GM12892 (cell line): ENCODE measurements around the gene SH3BP4.

ENCODE experiments used
- POLR2A ChIP-seq: IDR thresholded peaks from 2 replicates; pipeline ENCODE4 v1.6.1; 2011; ENCODE audit warnings: low read depth, low read length, control low read depth
- POLR2AphosphoS5 ChIP-seq: IDR thresholded peaks from 2 replicates; pipeline ENCODE4 v1.6.1; 2011; ENCODE audit warnings: low read depth, low read length, control low read depth
- TAF1 ChIP-seq: IDR thresholded peaks from 2 replicates; pipeline ENCODE4 v1.6.1; 2011; ENCODE audit warnings: low read depth, mild to moderate bottlenecking, control low read depth, low read length, borderline replicate concordance

DNA sequence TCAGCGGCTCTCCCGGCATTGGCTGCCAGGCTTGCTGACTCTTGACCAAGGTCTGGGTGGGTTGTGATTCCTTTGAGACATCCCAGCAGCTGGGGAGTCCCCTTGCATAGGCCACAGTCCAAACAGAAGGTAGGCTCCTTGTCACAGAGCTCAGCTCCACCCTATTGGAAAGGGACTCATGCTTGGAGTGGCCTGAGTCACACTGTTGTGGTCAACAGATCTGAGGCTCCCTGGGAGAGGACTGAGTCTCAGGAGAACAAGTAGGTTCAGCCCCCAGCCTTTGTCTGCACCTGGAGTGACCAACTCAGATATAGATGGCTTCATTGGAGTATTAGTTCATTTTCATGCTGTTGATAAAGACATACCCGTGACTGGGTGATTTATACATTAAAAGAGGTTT is 32.1 kb upstream of the SH3BP4 start:
- no peak for TF ChIP-seq POLR2A
- TF ChIP-seq POLR2AphosphoS5: no peak
- TF ChIP-seq TAF1: no peak
